K562 (cell line): ENCODE results near the gene ADORA3. TPM values are rescaled to one million over a fixed set of nuclear protein-coding genes. Genes with fewer than 3 reads are reported as not detected.

Source experiments
- BCLAF1 ChIP-seq, 2 experiments: fragments of 450-650 bp in 1 of 2; IDR thresholded peaks; 2 replicates each; pipeline ENCODE4 v1.6.1; 2011 to 2017; ENCODE audit warnings: low read depth in 2 of 2, antibody characterized with exemption in 1 of 2, borderline replicate concordance in 1 of 2, low read length in 1 of 2, mild to moderate bottlenecking in 1 of 2, mixed read lengths in 1 of 2; ENCODE audit not compliant: control insufficient read depth in 1 of 2
- HOXB6 ChIP-seq: fragments of 250-450 bp; sonication (Bioruptor Pico); IDR thresholded peaks from 2 replicates; pipeline ENCODE4 v1.5.1; 2022; ENCODE audit warnings: mild to moderate bottlenecking, borderline replicate concordance
- POLR3G ChIP-seq: IDR thresholded peaks from 2 replicates; pipeline ENCODE4 v1.6.1; 2011; ENCODE audit not compliant: insufficient read length, insufficient replicate concordance; ENCODE audit errors: extremely low read depth
- RBFOX2 ChIP-seq: fragments of 200-400 bp; formaldehyde crosslinking; IDR thresholded peaks from 2 replicates; pipeline ENCODE4 v1.6.1; 2017; ENCODE audit warnings: low read depth, mild to moderate bottlenecking, low read length, moderate library complexity
- STAG1 ChIP-seq: sonication (generic); formaldehyde crosslinking; IDR thresholded peaks from 2 replicates; pipeline ENCODE4 v1.5.0; 2020; ENCODE audit warnings: missing genetic modification reagents, borderline replicate concordance
- ZBED1 ChIP-seq: IDR thresholded peaks from 2 replicates; pipeline ENCODE4 v1.6.1; 2014
- polyA plus RNA-seq, 8 experiments: library from polyadenylated mRNA; depleted of rRNA in 4 of 8; stranded (reverse) in 5 of 8; unstranded in 3 of 8; fragments of >200 nt; fragmentation: Nextera tagmentation in 2 of 8; fragmentation: Illumina TruSeq in 1 of 8; extraction: Ambion mirVana in 2 of 8; extraction: Trizol in 1 of 8; gene quantifications; 2 replicates each; pipeline versions ENCODE4 v1.2.1 to v1.2.3, GENCODE V29; 2011 to 2014; ENCODE audit warnings: inconsistent platforms in 1 of 8, missing spikeins in 1 of 8
- total RNA-seq, 7 experiments: library from RNA; depleted of rRNA in 6 of 7; stranded (reverse); fragments of >200 nt in 6 of 7; fragmentation: Illumina TruSeq in 2 of 7; extraction: Trizol in 2 of 7; gene quantifications; 2 replicates each; pipeline versions ENCODE4 v1.2.1 to v1.2.3, GENCODE V29; 2011 to 2021; ENCODE audit warnings: low replicate concordance in 1 of 7
- TF ChIP-seq, protein P1 (sequence below): fragments of 450-650 bp; IDR thresholded peaks from 2 replicates; pipeline ENCODE4 v1.6.1; 2017; ENCODE audit warnings: mild to moderate bottlenecking, moderate library complexity
- TF ChIP-seq, protein P2 (sequence below): fragments of 450-650 bp; IDR thresholded peaks from one replicate; pipeline ENCODE4 v1.6.1; 2018; ENCODE audit warnings: mild to moderate bottlenecking, moderate library complexity; ENCODE audit not compliant: partially characterized antibody
- TF ChIP-seq, protein P3 (sequence below), 2 experiments: fragments of 450-650 bp in 1 of 2; sonication (generic) in 1 of 2; formaldehyde crosslinking in 1 of 2; IDR thresholded peaks; 2 replicates each; pipeline versions ENCODE4 v1.7.1 to v1.9.0; 2016 to 2022; ENCODE audit warnings: inconsistent platforms in 1 of 2, mild to moderate bottlenecking in 1 of 2, missing genetic modification reagents in 1 of 2

ADORA3 gene
- total and polyA plus RNA-seq, 9 of the 15 experiments (the other 6 are each of a cell fraction or from before 2014, with no cell fraction given), result 0.09 to 0.35 (median 0.16) TPM; not detected in 3

DNA sequence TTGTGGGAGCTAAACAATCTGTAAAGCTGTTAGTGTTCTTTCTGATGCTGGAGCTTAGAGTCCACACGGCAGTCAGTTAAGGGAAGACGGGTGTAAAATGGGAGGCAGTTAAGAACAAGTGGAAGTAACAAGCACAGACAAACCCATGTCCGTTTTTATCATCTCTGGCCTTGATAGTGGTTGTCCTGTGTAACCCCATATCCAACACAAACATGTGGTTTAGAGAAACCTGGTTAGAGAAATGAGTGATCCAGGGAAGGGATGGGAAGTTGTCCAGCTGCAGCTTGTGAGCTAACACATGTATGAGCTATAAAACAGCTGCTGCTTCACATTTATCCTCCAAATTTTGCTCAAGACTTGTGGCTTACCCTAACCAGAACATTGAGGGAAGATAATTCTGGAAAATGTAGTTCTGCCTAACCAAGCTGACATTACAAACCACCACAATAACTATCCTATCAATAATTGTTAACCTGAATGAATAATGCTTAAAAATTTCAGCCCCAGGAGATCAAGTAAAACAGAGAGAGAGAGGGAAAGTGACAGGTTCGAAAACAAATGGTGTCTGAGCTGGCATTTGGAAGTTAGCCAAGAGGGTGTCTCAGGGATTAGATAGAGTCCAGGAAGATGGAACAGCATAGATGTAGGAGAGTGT lies 40.3 kb downstream of the ADORA3 start (continued):
- TF ChIP-seq RBFOX2 (no peak), HOXB6 (CRISPR knock-in tag) (no peak), BCLAF1 (IDR thresholded peaks at IDR 0.05; ENCODE audit: borderline replicate concordance in 1 of 2, control insufficient read depth in 1 of 2, low read depth in 2 of 2, low read length in 1 of 2) (no peak), POLR3G (no peak), ZBED1 (no peak), STAG1 (CRISPR knock-in tag) (no peak)
- TF ChIP-seq, protein P1, sequence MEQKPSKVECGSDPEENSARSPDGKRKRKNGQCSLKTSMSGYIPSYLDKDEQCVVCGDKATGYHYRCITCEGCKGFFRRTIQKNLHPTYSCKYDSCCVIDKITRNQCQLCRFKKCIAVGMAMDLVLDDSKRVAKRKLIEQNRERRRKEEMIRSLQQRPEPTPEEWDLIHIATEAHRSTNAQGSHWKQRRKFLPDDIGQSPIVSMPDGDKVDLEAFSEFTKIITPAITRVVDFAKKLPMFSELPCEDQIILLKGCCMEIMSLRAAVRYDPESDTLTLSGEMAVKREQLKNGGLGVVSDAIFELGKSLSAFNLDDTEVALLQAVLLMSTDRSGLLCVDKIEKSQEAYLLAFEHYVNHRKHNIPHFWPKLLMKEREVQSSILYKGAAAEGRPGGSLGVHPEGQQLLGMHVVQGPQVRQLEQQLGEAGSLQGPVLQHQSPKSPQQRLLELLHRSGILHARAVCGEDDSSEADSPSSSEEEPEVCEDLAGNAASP, result no peak
- TF ChIP-seq, protein P2, sequence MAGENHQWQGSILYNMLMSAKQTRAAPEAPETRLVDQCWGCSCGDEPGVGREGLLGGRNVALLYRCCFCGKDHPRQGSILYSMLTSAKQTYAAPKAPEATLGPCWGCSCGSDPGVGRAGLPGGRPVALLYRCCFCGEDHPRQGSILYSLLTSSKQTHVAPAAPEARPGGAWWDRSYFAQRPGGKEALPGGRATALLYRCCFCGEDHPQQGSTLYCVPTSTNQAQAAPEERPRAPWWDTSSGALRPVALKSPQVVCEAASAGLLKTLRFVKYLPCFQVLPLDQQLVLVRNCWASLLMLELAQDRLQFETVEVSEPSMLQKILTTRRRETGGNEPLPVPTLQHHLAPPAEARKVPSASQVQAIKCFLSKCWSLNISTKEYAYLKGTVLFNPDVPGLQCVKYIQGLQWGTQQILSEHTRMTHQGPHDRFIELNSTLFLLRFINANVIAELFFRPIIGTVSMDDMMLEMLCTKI, result no peak
- TF ChIP-seq, protein P3, sequence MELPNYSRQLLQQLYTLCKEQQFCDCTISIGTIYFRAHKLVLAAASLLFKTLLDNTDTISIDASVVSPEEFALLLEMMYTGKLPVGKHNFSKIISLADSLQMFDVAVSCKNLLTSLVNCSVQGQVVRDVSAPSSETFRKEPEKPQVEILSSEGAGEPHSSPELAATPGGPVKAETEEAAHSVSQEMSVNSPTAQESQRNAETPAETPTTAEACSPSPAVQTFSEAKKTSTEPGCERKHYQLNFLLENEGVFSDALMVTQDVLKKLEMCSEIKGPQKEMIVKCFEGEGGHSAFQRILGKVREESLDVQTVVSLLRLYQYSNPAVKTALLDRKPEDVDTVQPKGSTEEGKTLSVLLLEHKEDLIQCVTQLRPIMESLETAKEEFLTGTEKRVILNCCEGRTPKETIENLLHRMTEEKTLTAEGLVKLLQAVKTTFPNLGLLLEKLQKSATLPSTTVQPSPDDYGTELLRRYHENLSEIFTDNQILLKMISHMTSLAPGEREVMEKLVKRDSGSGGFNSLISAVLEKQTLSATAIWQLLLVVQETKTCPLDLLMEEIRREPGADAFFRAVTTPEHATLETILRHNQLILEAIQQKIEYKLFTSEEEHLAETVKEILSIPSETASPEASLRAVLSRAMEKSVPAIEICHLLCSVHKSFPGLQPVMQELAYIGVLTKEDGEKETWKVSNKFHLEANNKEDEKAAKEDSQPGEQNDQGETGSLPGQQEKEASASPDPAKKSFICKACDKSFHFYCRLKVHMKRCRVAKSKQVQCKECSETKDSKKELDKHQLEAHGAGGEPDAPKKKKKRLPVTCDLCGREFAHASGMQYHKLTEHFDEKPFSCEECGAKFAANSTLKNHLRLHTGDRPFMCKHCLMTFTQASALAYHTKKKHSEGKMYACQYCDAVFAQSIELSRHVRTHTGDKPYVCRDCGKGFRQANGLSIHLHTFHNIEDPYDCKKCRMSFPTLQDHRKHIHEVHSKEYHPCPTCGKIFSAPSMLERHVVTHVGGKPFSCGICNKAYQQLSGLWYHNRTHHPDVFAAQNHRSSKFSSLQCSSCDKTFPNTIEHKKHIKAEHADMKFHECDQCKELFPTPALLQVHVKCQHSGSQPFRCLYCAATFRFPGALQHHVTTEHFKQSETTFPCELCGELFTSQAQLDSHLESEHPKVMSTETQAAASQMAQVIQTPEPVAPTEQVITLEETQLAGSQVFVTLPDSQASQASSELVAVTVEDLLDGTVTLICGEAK (IDR thresholded peaks at IDR 0.05), result no peak
- TF ChIP-seq, protein P3 (CRISPR knock-in tag; IDR thresholded peaks at IDR 0.05), result no peak
